Natural killer cell (primary cell): ENCODE results near the gene KRTAP13-4. TPM values are rescaled to one million over a fixed set of nuclear protein-coding genes. Genes with fewer than 3 reads are reported as not detected.

Source experiments
- total RNA-seq, 4 donors: library from RNA; stranded (reverse); fragments of 120-200 nt in 1 of 4; gene quantifications; one replicate each; pipeline versions ENCODE4 v1.2.3 to v1.2.4, GENCODE V29; 2013 to 2022

Gene KRTAP13-4
- total RNA-seq, 3 donors from 2014 or later (not counting 1 experiment from before 2014, with no cell fraction given): not detected

Other genes starting within 250 kb of the KRTAP13-4 start
- not detected for gene CLDN8, start 214.1 kb upstream of the KRTAP13-4 start, total RNA-seq
- gene KRTAP24-1, start 147.3 kb upstream of the KRTAP13-4 start, total RNA-seq: not detected
- not detected for gene KRTAP25-1, start 140.7 kb upstream of the KRTAP13-4 start, total RNA-seq
- gene KRTAP26-1, start 109.9 kb upstream of the KRTAP13-4 start, total RNA-seq: not detected
- gene KRTAP27-1, start 92.5 kb upstream of the KRTAP13-4 start, total RNA-seq: not detected
- not detected for gene KRTAP23-1, start 81.6 kb upstream of the KRTAP13-4 start, total RNA-seq
- not detected for gene KRTAP13-2, start 57.9 kb upstream of the KRTAP13-4 start, total RNA-seq
- gene KRTAP13-1, start 34.2 kb upstream of the KRTAP13-4 start, total RNA-seq: not detected
- not detected for gene KRTAP13-3, start 4.3 kb upstream of the KRTAP13-4 start, total RNA-seq
- not detected for gene KRTAP15-1, start 10.1 kb downstream of the KRTAP13-4 start, total RNA-seq
- not detected for gene KRTAP19-1, start 50.1 kb downstream of the KRTAP13-4 start, total RNA-seq
- not detected for gene KRTAP19-2, start 57.2 kb downstream of the KRTAP13-4 start, total RNA-seq
- not detected for gene KRTAP19-3, start 61.8 kb downstream of the KRTAP13-4 start, total RNA-seq
- gene KRTAP19-4, start 66.9 kb downstream of the KRTAP13-4 start, total RNA-seq: not detected
- gene KRTAP19-5, start 71.9 kb downstream of the KRTAP13-4 start, total RNA-seq: not detected
- gene KRTAP19-6, start 111.6 kb downstream of the KRTAP13-4 start, total RNA-seq: not detected
- gene KRTAP19-7, start 131.1 kb downstream of the KRTAP13-4 start, total RNA-seq: not detected
- not detected for gene KRTAP22-2, start 160.2 kb downstream of the KRTAP13-4 start, total RNA-seq
- gene KRTAP6-3, start 162.2 kb downstream of the KRTAP13-4 start, total RNA-seq: not detected
- not detected for gene KRTAP6-2, start 168.7 kb downstream of the KRTAP13-4 start, total RNA-seq
- gene KRTAP22-1, start 170.9 kb downstream of the KRTAP13-4 start, total RNA-seq: not detected
- gene KRTAP6-1, start 183.7 kb downstream of the KRTAP13-4 start, total RNA-seq: not detected
- not detected for gene KRTAP20-1, start 186.2 kb downstream of the KRTAP13-4 start, total RNA-seq
- not detected for gene KRTAP20-4, start 190.4 kb downstream of the KRTAP13-4 start, total RNA-seq
- gene KRTAP20-2, start 205.0 kb downstream of the KRTAP13-4 start, total RNA-seq: not detected
- gene KRTAP20-3, start 212.6 kb downstream of the KRTAP13-4 start, total RNA-seq: not detected